Panc1 (cell line): ENCODE data around the gene OGFRL1.
"Not testable (repeated sequence)": the region's sequence is repeated elsewhere in the genome, so short reads cannot be mapped to it uniquely, and the experiment has no call there.

Experiments
- CTCF ChIP-seq: fragments of 450-650 bp; IDR thresholded peaks from 2 replicates; pipeline ENCODE4 v1.5.1; 2017; ENCODE audit warnings: mild to moderate bottlenecking
- POLR2AphosphoS5 ChIP-seq: IDR thresholded peaks from 2 replicates; pipeline ENCODE4 v1.6.1; 2012; ENCODE audit warnings: mild to moderate bottlenecking, low read depth, low read length, moderate library complexity
- REST ChIP-seq, 2 experiments: IDR thresholded peaks; 2 replicates each; pipeline ENCODE4 v1.6.1; 2011 to 2012; ENCODE audit warnings: low read depth in 2 of 2, control low read depth in 1 of 2, low read length in 1 of 2, mild to moderate bottlenecking in 1 of 2, moderate library complexity in 1 of 2; ENCODE audit not compliant: insufficient read depth in 1 of 2
- SIN3A ChIP-seq: IDR thresholded peaks from 2 replicates; pipeline ENCODE4 v1.6.1; 2012; ENCODE audit warnings: low read depth, mild to moderate bottlenecking, low read length, moderate library complexity, borderline replicate concordance; ENCODE audit not compliant: insufficient read depth
- TCF7L2 ChIP-seq: IDR thresholded peaks from 2 replicates; pipeline ENCODE4 v1.6.1; 2011; ENCODE audit warnings: mild to moderate bottlenecking, low read depth, low read length, inconsistent platforms

- not testable (repeated sequence) for TF ChIP-seq CTCF; POLR2AphosphoS5; SIN3A; REST (IDR thresholded peaks at IDR 0.05; ENCODE audit: insufficient read depth in 1 of 2, low read depth in 2 of 2, low read length in 1 of 2); TCF7L2
These were observed 22.2 kb upstream of the OGFRL1 start for GRCh38 chr6:71266392-71266791.
